Measurements from ENCODE around the gene ARHGAP19. TPM values are rescaled to one million over a fixed set of nuclear protein-coding genes. Genes with fewer than 3 reads are reported as not detected.

ARHGAP19 gene
- polyA plus RNA-seq, 1 donor from 2014 or later: 5.2 TPM

DNA sequence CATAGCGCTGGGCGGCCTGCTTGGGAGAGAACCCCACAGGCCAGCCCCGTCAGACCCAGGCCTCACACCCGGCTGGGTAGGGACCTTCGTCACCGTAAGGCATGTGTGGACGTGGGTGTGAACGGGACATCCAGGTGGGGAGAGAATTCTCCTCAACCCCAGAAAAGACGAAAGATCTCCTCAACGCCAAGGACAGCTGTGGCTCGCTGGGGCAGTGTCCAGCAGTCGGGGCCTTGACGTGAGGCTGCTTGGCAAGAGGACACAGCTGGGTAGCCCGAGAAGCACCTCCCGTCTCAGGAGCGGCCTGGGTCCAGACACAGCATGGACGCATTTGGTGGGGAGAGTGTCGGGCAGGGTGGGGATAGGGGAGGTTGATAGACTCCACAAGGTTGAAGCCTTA lies 105.5 kb downstream of the ARHGAP19 start:
- Histone ChIP-seq H3K79me2 (replicated peaks; ENCODE audit: insufficient read depth, low read length) (no peaks in the 10 kb centered on the region), H3K27ac (ENCODE audit: low read length) (no peak overlapping the region), H3K4me3 (ENCODE audit: low read length) (no peak overlapping the region), H3K36me3 (ENCODE audit: insufficient read depth, low read length) (no peaks in the 10 kb centered on the region), H3K4me2 (ENCODE audit: low read length) (no peak overlapping the region), H4K20me1 (ENCODE audit: insufficient read depth) (no peaks in the 10 kb centered on the region), H3K9me3 (ENCODE audit: low read length) (no peaks in the 10 kb centered on the region), H3F3A (ENCODE audit: insufficient read depth, low read length, poor library complexity, severe bottlenecking) (no peaks in the 10 kb centered on the region), H3K9ac (ENCODE audit: low read length) (no peak overlapping the region), H3K9me2 (ENCODE audit: insufficient read depth, low read length) (no peaks in the 10 kb centered on the region), H3K27me3 (ENCODE audit: insufficient read depth, low read depth, low read length) (peaks cover 34% of the 10 kb centered on the region), H2AFZ (ENCODE audit: low read depth, low read length) (no peak overlapping the region)
- no peak for TF ChIP-seq RAD21 (conservative IDR thresholded peaks at IDR 0.05)
- TF ChIP-seq SMC3 (conservative IDR thresholded peaks at IDR 0.05; ENCODE audit: poor library complexity): no peak
- no peak for TF ChIP-seq POLR2AphosphoS5 (IDR thresholded peaks at IDR 0.05)

DNA sequence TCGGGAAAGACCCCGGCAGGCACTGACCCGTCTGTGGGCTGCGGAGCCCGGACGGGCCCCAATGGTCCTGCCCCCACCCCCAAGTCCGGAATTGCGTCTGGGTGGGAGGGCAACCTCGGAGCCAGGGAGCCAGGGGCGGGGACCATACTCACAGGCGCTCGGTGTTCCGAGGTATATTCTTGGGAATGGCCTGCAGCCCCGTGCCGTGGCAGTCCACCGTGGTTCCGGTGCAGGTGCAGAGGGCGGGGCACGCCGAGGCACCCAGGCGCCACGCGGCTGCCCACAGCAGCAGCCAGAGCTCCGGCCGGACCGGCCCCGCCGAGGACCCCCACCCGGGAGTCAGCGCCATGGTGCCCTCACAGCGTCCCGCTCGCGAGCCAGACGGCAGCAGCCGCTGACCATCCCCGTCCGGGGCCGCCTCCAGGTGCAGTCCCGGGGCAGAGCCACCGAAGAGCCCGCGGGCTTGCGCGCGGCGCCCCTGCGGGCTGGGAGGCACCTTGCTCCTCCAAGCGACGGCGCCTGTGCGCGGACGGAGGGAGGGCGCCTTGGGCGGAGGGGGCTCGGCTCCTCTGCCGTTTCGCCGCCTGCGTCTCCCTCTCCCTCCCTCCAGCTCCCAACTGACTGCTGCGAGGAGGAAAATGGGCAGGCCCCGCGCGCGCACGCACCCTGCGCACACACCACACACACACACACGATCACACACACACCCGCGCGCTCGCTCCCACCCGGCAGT lies 106.9 kb downstream of the ARHGAP19 start, which contains the start of gene SLIT1:
TSS of gene SLIT1 (minus strand) at position 634 of the 733 bp plus-strand sequence. CDS start at position 349, 285 bp downstream.
- Histone ChIP-seq H3K4me2 (ENCODE audit: low read length) (peak within 1 kb of the TSS; percentile 50), H3K9ac (ENCODE audit: low read length) (peak within 1 kb of the TSS; percentile 58), H3K9me3 (ENCODE audit: low read length) (no peaks in the 10 kb centered on the region), H3K79me2 (replicated peaks; ENCODE audit: insufficient read depth, low read length) (no peaks in the 10 kb centered on the region), H4K20me1 (ENCODE audit: insufficient read depth) (no peaks in the 10 kb centered on the region), H3K27me3 (ENCODE audit: insufficient read depth, low read depth, low read length) (peaks cover 34% of the 10 kb centered on the region), H3K36me3 (ENCODE audit: insufficient read depth, low read length) (no peaks in the 10 kb centered on the region), H3K9me2 (ENCODE audit: insufficient read depth, low read length) (no peaks in the 10 kb centered on the region), H3K4me3 (ENCODE audit: low read length) (peak within 1 kb of the TSS; percentile 82), H2AFZ (ENCODE audit: low read depth, low read length) (peak within 1 kb of the TSS; percentile 12), H3K27ac (ENCODE audit: low read length) (no peak within 1 kb of the TSS), H3F3A (ENCODE audit: insufficient read depth, low read length, poor library complexity, severe bottlenecking) (no peaks in the 10 kb centered on the region)
- TF ChIP-seq EP300 (conservative IDR thresholded peaks at IDR 0.05; ENCODE audit: poor library complexity, severe bottlenecking): no peak
- peak; percentile 36 for TF ChIP-seq RAD21 (conservative IDR thresholded peaks at IDR 0.05)
- TF ChIP-seq, protein P1, sequence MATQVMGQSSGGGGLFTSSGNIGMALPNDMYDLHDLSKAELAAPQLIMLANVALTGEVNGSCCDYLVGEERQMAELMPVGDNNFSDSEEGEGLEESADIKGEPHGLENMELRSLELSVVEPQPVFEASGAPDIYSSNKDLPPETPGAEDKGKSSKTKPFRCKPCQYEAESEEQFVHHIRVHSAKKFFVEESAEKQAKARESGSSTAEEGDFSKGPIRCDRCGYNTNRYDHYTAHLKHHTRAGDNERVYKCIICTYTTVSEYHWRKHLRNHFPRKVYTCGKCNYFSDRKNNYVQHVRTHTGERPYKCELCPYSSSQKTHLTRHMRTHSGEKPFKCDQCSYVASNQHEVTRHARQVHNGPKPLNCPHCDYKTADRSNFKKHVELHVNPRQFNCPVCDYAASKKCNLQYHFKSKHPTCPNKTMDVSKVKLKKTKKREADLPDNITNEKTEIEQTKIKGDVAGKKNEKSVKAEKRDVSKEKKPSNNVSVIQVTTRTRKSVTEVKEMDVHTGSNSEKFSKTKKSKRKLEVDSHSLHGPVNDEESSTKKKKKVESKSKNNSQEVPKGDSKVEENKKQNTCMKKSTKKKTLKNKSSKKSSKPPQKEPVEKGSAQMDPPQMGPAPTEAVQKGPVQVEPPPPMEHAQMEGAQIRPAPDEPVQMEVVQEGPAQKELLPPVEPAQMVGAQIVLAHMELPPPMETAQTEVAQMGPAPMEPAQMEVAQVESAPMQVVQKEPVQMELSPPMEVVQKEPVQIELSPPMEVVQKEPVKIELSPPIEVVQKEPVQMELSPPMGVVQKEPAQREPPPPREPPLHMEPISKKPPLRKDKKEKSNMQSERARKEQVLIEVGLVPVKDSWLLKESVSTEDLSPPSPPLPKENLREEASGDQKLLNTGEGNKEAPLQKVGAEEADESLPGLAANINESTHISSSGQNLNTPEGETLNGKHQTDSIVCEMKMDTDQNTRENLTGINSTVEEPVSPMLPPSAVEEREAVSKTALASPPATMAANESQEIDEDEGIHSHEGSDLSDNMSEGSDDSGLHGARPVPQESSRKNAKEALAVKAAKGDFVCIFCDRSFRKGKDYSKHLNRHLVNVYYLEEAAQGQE (IDR thresholded peaks at IDR 0.05; ENCODE audit: borderline replicate concordance): no peak
- TF ChIP-seq SMC3 (conservative IDR thresholded peaks at IDR 0.05; ENCODE audit: poor library complexity): peak; percentile 32
- TF ChIP-seq, protein P2, sequence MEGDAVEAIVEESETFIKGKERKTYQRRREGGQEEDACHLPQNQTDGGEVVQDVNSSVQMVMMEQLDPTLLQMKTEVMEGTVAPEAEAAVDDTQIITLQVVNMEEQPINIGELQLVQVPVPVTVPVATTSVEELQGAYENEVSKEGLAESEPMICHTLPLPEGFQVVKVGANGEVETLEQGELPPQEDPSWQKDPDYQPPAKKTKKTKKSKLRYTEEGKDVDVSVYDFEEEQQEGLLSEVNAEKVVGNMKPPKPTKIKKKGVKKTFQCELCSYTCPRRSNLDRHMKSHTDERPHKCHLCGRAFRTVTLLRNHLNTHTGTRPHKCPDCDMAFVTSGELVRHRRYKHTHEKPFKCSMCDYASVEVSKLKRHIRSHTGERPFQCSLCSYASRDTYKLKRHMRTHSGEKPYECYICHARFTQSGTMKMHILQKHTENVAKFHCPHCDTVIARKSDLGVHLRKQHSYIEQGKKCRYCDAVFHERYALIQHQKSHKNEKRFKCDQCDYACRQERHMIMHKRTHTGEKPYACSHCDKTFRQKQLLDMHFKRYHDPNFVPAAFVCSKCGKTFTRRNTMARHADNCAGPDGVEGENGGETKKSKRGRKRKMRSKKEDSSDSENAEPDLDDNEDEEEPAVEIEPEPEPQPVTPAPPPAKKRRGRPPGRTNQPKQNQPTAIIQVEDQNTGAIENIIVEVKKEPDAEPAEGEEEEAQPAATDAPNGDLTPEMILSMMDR (IDR thresholded peaks at IDR 0.05; ENCODE audit: poor library complexity, severe bottlenecking): peak; percentile 62
- peak; percentile 57 for TF ChIP-seq MXI1 (conservative IDR thresholded peaks at IDR 0.05; ENCODE audit: poor library complexity, severe bottlenecking)
- TF ChIP-seq EZH2 (IDR thresholded peaks at IDR 0.05; ENCODE audit: borderline replicate concordance, insufficient read depth, low read length, poor library complexity, severe bottlenecking): no peak
- TF ChIP-seq POLR2AphosphoS5 (IDR thresholded peaks at IDR 0.05): peak; percentile 63
- TF ChIP-seq TAF1 (IDR thresholded peaks at IDR 0.05; ENCODE audit: low read depth): peak; percentile 54

Data from neural cell (in vitro differentiated cells).